Measurements from ENCODE around the gene SYNPO.

The SYNPO gene

DNA sequence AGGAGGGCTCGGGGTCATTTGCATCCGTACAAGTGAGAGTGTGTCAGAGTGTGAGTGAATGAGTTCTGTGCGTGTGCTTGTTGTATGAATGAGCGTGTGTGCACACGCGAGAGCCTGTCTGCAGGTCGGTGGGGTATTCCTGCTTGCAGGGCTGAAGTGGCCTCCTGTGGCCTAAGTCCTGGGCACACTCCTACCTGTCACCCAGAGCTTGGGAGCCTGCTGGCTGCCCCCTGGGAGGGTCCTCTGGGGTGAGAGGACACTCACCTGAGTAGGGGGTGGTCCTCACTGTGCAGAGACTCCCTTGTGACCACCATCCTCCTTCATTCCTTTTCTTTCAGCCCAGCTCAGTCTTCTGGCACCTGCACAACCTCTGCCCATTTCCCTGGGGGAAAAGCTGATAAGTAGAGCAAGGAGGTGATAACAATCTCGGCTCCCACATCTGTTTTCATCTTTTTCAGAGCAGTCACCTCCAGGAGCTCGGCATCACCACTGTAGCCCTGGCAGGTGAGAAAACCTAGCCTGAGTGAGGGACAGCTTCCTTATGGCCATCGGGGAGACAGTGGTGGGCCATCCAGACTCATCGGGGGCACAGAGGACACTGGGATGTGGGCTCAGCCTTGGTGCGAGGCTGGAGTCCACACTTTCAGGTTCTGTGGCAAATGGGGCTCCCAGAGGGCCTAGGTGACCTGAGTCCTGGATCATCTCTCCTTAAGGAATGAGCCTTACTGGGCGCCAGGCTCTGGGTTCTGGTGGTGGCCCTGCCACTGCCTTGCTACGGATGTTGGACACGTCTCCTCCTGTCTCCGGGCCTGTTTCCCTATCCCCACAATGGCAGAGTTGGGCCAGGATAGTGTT, 38.7 kb upstream of the SYNPO start:
- H3K4me3 ChIP-seq (ENCODE audit: low read depth, low read length) = no peak overlapping the region
- DNase-seq (ENCODE audit: low read depth) = no peak
- TF ChIP-seq, protein P1, sequence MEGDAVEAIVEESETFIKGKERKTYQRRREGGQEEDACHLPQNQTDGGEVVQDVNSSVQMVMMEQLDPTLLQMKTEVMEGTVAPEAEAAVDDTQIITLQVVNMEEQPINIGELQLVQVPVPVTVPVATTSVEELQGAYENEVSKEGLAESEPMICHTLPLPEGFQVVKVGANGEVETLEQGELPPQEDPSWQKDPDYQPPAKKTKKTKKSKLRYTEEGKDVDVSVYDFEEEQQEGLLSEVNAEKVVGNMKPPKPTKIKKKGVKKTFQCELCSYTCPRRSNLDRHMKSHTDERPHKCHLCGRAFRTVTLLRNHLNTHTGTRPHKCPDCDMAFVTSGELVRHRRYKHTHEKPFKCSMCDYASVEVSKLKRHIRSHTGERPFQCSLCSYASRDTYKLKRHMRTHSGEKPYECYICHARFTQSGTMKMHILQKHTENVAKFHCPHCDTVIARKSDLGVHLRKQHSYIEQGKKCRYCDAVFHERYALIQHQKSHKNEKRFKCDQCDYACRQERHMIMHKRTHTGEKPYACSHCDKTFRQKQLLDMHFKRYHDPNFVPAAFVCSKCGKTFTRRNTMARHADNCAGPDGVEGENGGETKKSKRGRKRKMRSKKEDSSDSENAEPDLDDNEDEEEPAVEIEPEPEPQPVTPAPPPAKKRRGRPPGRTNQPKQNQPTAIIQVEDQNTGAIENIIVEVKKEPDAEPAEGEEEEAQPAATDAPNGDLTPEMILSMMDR (IDR thresholded peaks at IDR 0.05; ENCODE audit: control insufficient read depth, extremely low read depth, insufficient read depth) = no peak

DNA sequence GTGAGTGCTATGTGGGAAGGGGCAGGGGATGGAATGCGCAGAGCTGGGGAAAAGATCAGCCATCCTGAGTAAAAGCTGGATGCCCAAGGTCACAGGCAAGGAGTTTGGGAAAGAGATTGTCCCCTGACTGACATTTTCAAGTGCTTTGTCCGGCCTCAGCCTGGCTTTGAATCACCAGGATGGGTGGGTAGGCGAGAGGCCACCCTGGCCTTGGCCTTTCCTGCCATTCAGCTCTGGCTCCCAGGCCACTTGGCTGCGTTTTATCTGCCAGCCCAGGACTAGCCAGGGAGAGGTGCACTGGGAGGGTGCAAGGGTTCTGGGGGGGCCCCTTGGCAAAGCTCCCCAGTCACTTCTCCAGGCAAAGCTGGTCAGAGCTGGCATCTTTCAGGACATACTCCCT, 37.4 kb upstream of the SYNPO start:
- H3K4me3 ChIP-seq (ENCODE audit: low read depth, low read length) = no peak overlapping the region
- no peak for DNase-seq (ENCODE audit: low read depth)
- TF ChIP-seq, protein P1 (IDR thresholded peaks at IDR 0.05; ENCODE audit: control insufficient read depth, extremely low read depth, insufficient read depth) = no peak

DNA sequence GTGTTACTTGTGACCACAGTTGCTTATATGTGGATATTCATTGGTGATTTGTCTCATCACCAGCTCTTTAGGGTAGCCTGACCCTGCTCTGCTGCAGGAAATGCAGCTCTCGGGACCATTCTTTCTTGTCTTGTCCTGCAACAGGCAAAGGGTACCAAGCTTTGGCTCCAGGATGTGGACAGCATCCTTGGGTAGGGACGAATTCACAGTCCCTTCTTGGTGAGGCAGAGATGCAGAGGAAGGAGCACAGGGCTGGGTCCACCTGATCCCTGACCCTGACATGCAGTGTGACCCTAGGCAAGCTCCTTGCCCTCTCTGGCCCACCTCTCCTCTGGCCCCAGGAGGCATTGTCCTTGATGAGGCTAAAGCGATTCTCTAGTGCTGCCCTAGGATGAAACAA, 37.0 kb upstream of the SYNPO start:
- TF ChIP-seq, protein P1 (IDR thresholded peaks at IDR 0.05; ENCODE audit: control insufficient read depth, extremely low read depth, insufficient read depth) = no peak
- no peak overlapping the region for H3K4me3 ChIP-seq (ENCODE audit: low read depth, low read length)
- no peak for DNase-seq (ENCODE audit: low read depth)

DNA sequence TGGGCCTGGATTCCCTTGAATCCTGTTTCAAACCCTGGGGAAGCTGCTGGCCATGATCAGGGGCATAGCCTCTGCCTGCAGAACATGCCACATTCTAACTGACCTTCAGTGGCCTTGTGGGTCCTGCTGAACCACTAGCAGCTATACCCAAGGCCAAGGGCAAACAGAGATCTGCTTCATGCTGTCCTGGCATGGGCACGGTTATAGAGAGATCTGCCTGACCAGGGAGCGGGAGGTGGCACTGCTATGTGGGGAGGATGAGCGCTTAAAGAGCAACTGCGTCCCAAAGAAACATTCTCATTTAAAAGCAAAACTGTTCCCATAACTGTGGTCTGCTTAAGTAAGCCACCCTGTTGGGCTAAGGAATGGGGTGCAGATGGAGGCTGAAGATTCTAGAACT, 36.5 kb upstream of the SYNPO start:
- H3K4me3 ChIP-seq (ENCODE audit: low read depth, low read length) = no peak overlapping the region
- TF ChIP-seq, protein P1 (IDR thresholded peaks at IDR 0.05; ENCODE audit: control insufficient read depth, extremely low read depth, insufficient read depth) = no peak
- DNase-seq (ENCODE audit: low read depth) = no peak

DNA sequence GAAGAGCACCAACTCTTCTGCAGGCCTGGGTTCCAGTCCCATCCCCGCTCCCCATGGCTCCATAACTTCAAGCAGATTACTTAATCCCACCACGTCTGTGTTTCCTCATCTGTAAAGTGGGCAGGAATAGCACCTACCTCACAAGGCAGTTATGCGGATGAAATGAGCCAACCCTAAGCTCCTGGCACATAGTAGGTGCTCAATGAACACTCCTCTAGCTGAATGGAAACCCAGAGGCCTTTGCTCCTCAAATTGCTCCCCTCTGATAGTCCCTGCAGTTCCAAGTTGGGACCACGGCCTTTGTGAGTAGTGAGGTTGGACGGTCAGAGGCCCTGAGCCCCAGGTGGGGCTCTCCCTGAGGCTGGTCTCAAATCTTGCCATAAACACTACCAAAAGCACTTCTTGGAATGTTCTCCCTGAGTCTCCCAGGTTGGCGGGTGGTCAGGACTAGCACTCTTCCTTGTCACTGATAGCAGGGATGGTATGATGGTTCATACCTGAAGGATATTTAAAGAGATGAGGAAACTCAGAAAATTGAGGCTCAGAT, 35.5 kb upstream of the SYNPO start:
- no peak for DNase-seq (ENCODE audit: low read depth)
- TF ChIP-seq, protein P1 (IDR thresholded peaks at IDR 0.05; ENCODE audit: control insufficient read depth, extremely low read depth, insufficient read depth) = no peak
- no peak overlapping the region for H3K4me3 ChIP-seq (ENCODE audit: low read depth, low read length)

DNA sequence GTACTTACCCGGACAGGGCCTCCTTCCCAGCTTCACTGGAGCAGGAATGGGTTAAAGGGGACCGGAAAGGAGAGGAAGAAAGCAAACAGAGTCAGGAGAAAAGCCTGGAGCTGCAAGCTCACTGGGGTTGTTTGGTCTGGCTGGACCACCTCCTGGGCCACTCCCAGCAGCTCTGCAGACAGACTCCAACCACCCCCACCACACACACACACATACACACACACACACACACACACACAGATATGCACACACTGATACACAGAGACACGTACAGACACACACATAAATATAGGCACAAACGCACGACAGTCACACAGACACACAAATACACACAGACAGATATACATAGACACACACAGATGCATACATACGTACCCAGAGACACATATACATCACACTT, 34.9 kb upstream of the SYNPO start:
- H3K4me3 ChIP-seq (ENCODE audit: low read depth, low read length) = no peak overlapping the region
- TF ChIP-seq, protein P1 (IDR thresholded peaks at IDR 0.05; ENCODE audit: control insufficient read depth, extremely low read depth, insufficient read depth) = no peak
- DNase-seq (ENCODE audit: low read depth) = no peak

All from LNCaP clone FGC (cell line).